Measurements from ENCODE around the gene TMEM45B. TPM values are rescaled to one million over a fixed set of nuclear protein-coding genes. Genes with fewer than 3 reads are reported as not detected.
A peak's percentile ranks its signal among the peaks of the same experiment; 100 is the strongest.

Gene TMEM45B
- total and polyA plus RNA-seq, 2 of the 13 experiments (the other 11 are each of a cell fraction or from before 2014, with no cell fraction given) = 29.1 to 181 TPM

GRCh38 chr11:129853518-129854231 is 38.0 kb downstream of the TMEM45B start (continued):
- no peak for TF ChIP-seq RBM39 (IDR thresholded peaks at IDR 0.05; ENCODE audit: low read depth, low read length, poor library complexity, severe bottlenecking)
- TF ChIP-seq ZNF597 (CRISPR knock-in tag; IDR thresholded peaks at IDR 0.05) = no peak
- TF ChIP-seq MTA1 (CRISPR knock-in tag; IDR thresholded peaks at IDR 0.05; ENCODE audit: borderline replicate concordance) = peak; percentile 53; the same call in 1 of the 2 replicates
- no peak for TF ChIP-seq ZNF484 (CRISPR knock-in tag; IDR thresholded peaks at IDR 0.05; ENCODE audit: borderline replicate concordance, low read depth)
- TF ChIP-seq GFI1 (CRISPR knock-in tag; IDR thresholded peaks at IDR 0.05; ENCODE audit: borderline replicate concordance) = no peak
- TF ChIP-seq ZNF44 (CRISPR knock-in tag; IDR thresholded peaks at IDR 0.05) = no peak
- TF ChIP-seq ZFP36L2 (CRISPR knock-in tag; IDR thresholded peaks at IDR 0.05) = no peak
- TF ChIP-seq TRIM22 (IDR thresholded peaks at IDR 0.05) = no peak
- no peak for TF ChIP-seq PHB2 (IDR thresholded peaks at IDR 0.05; ENCODE audit: partially characterized antibody)
- no peak for TF ChIP-seq SNAPC2 (CRISPR knock-in tag; IDR thresholded peaks at IDR 0.05)
- 0 out of 2 replicates have a peak, but pooled peaks have one; percentile 26 for TF ChIP-seq ESRRA (CRISPR knock-in tag; IDR thresholded peaks at IDR 0.05; ENCODE audit: low read depth)
- TF ChIP-seq RARA (CRISPR knock-in tag; IDR thresholded peaks at IDR 0.05) = peak; percentile 70
- TF ChIP-seq SIN3B (IDR thresholded peaks at IDR 0.05; ENCODE audit: low read length) = no peak
- TF ChIP-seq ZNF776 (CRISPR knock-in tag; IDR thresholded peaks at IDR 0.05) = no peak
- TF ChIP-seq GATA4 (IDR thresholded peaks at IDR 0.05; ENCODE audit: borderline replicate concordance, low read depth) = 0 out of 2 replicates have a peak, but pooled peaks have one; percentile 30
- TF ChIP-seq MEIS1 (CRISPR knock-in tag; IDR thresholded peaks at IDR 0.05; ENCODE audit: borderline replicate concordance) = no peak
- TF ChIP-seq CC2D1A (CRISPR knock-in tag; IDR thresholded peaks at IDR 0.05) = no peak
- no peak; the same call in 1 of the 2 replicates for TF ChIP-seq ZNF160 (CRISPR knock-in tag; IDR thresholded peaks at IDR 0.05)
- TF ChIP-seq ZNF709 (CRISPR knock-in tag; IDR thresholded peaks at IDR 0.05) = no peak
- TF ChIP-seq PRPF4 (IDR thresholded peaks at IDR 0.05; ENCODE audit: low read depth, low read length, poor library complexity, severe bottlenecking) = no peak
- TF ChIP-seq NFATC3 (CRISPR knock-in tag; IDR thresholded peaks at IDR 0.05) = no peak
- TF ChIP-seq ZBTB33 (CRISPR knock-in tag; IDR thresholded peaks at IDR 0.05) = peak; percentile 65
- no peak for TF ChIP-seq ZNF274 (CRISPR knock-in tag; IDR thresholded peaks at IDR 0.05)
- no peak for TF ChIP-seq ZNF703 (CRISPR knock-in tag; IDR thresholded peaks at IDR 0.05; ENCODE audit: borderline replicate concordance)
- TF ChIP-seq CTCF (CRISPR knock-in tag; IDR thresholded peaks at IDR 0.05) = 0 out of 2 replicates have a peak, but pooled peaks have one; percentile 4
